Fibroblast of lung (primary cell): ENCODE data around the gene PPP4R2.

Experiments used
- EZH2 ChIP-seq: IDR thresholded peaks from 2 replicates; pipeline ENCODE4 v1.5.1; 2012; ENCODE audit warnings: low read length, control low read depth, mild to moderate bottlenecking; ENCODE audit errors: missing control alignments
- TF ChIP-seq, protein P1 (sequence below), 2 donors: IDR thresholded peaks in 1 of 2; conservative IDR thresholded peaks in 1 of 2; 1 replicate in 1 of 2; 2 replicates in 1 of 2; pipeline ENCODE4 v1.5.1; 2011 to 2012; ENCODE audit warnings: low read length in 2 of 2, control low read depth in 1 of 2, inconsistent platforms in 1 of 2, low read depth in 1 of 2, mild to moderate bottlenecking in 1 of 2

- TF ChIP-seq, protein P1, sequence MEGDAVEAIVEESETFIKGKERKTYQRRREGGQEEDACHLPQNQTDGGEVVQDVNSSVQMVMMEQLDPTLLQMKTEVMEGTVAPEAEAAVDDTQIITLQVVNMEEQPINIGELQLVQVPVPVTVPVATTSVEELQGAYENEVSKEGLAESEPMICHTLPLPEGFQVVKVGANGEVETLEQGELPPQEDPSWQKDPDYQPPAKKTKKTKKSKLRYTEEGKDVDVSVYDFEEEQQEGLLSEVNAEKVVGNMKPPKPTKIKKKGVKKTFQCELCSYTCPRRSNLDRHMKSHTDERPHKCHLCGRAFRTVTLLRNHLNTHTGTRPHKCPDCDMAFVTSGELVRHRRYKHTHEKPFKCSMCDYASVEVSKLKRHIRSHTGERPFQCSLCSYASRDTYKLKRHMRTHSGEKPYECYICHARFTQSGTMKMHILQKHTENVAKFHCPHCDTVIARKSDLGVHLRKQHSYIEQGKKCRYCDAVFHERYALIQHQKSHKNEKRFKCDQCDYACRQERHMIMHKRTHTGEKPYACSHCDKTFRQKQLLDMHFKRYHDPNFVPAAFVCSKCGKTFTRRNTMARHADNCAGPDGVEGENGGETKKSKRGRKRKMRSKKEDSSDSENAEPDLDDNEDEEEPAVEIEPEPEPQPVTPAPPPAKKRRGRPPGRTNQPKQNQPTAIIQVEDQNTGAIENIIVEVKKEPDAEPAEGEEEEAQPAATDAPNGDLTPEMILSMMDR (conservative IDR thresholded peaks at IDR 0.05 in 1 of 2, IDR thresholded peaks at IDR 0.05 in 1 of 2; ENCODE audit: low read depth in 1 of 2, low read length in 2 of 2), result no peak
- no peak for TF ChIP-seq EZH2
Measured at GRCh38 chr3:73081140-73081539, 84.5 kb downstream of the PPP4R2 start.
